BE2C (cell line): ENCODE results near the gene DDX24.
"Not testable (repeated sequence)": the region's sequence is repeated elsewhere in the genome, so short reads cannot be mapped to it uniquely, and the experiment has no call there.

ENCODE experiments used
- DNase-seq: peaks from one replicate; pipeline ENCODE4 v3.0.0-alpha.2; 2020
- H3K27me3 ChIP-seq: fragments of 250-450 bp; sonication (Bioruptor Pico); 2 replicates; pipeline ENCODE4 v1.5.1; 2020; ENCODE audit warnings: mild to moderate bottlenecking
- H3K36me3 ChIP-seq: fragments of 250-450 bp; sonication (Bioruptor Pico); 2 replicates; pipeline ENCODE4 v1.5.1; 2020; ENCODE audit warnings: mild to moderate bottlenecking
- H3K4me1 ChIP-seq: fragments of 250-450 bp; sonication (Bioruptor Pico); 2 replicates; pipeline ENCODE4 v1.5.1; 2020
- H3K4me3 ChIP-seq: 2 replicates; pipeline ENCODE4 v1.5.1; 2011; ENCODE audit warnings: low read depth, low read length
- H3K9me3 ChIP-seq: fragments of 250-450 bp; sonication (Bioruptor Pico); 2 replicates; pipeline ENCODE4 v1.5.1; 2020
- TF ChIP-seq, protein P1 (sequence below): IDR thresholded peaks from 2 replicates; pipeline ENCODE4 v1.5.1; 2012; ENCODE audit warnings: mild to moderate bottlenecking, low read depth, low read length

Gene DDX24

DNA sequence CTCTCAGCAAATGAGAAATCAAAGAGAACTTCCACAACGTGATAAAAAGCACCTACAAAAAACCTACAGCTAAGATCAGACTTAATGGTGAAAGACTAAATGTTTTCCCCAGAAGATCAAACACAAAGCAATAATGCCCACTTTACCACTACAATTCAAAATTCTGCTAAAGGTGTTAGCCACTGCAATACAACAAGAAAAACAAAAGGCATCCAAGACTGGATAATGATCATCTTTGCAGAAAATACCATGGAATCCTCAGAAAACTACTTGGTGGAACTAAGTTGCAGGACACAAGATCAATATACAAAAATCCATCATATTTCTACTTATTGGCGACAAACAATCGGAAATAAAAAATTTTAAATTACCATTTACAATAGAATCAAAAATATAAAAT, 6.5 kb downstream of the DDX24 start:
- Histone ChIP-seq H3K4me3 (no peak overlapping the region), H3K4me1 (peaks cover 2% of the 10 kb centered on the region; the same call in 1 of the 2 replicates), H3K36me3 (peaks cover 46% of the 10 kb centered on the region), H3K9me3 (peaks cover 7% of the 10 kb centered on the region), H3K27me3 (no peaks in the 10 kb centered on the region)
- DNase-seq, result no peak
- TF ChIP-seq, protein P1, sequence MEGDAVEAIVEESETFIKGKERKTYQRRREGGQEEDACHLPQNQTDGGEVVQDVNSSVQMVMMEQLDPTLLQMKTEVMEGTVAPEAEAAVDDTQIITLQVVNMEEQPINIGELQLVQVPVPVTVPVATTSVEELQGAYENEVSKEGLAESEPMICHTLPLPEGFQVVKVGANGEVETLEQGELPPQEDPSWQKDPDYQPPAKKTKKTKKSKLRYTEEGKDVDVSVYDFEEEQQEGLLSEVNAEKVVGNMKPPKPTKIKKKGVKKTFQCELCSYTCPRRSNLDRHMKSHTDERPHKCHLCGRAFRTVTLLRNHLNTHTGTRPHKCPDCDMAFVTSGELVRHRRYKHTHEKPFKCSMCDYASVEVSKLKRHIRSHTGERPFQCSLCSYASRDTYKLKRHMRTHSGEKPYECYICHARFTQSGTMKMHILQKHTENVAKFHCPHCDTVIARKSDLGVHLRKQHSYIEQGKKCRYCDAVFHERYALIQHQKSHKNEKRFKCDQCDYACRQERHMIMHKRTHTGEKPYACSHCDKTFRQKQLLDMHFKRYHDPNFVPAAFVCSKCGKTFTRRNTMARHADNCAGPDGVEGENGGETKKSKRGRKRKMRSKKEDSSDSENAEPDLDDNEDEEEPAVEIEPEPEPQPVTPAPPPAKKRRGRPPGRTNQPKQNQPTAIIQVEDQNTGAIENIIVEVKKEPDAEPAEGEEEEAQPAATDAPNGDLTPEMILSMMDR, result no peak

DNA sequence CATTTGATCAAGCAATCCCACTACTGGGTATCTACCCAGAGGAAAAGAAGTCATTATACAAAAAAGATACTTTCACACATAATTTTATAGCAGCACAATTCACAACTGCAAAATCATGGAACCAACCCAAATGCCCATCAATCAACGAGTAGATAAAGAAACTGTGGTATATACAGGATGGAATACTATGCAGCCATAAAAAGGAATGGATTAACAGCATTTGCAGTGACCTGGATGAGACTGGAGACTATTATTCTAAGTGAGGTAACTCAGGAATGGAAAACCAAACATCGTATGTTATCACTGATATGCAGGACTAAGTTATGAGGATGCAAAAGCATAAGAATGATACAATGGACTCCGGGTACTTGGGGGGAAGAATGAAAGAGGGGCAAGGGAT, 8.9 kb downstream of the DDX24 start:
- DNase-seq, H3K27me3 ChIP-seq, H3K4me3 ChIP-seq, H3K4me1 ChIP-seq: not testable (repeated sequence)
- H3K9me3 ChIP-seq, result peaks cover 12% of the 10 kb centered on the region
- H3K36me3 ChIP-seq, result peaks cover 23% of the 10 kb centered on the region

DNA sequence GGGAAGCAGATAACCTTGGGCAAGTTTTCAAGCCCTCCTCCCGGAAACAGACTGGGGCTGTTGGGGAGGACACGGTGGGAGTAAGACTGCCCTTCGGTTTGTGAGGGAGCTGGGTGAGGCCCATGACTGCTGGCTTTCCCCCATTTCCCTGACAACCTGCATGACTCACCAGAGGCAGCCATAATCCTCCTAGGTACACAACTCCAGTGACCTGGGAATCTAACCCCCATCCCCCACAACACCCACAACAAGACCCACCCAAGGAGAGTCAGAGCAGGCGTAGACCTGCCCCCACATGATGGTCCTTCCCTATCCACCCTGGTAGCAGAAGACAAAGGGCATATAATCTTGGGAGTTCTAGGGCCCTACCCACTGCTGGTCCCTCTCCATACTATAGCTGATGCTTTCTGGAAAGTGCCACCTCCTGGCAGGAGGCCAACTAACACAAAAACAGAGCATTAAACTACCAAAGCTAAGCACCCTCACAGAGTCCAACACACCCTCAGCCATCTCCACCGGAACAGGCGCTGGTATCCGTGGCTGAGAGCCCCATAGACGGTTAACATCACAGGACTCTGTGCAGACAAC, 14.8 kb downstream of the DDX24 start:
- H3K9me3 ChIP-seq, result peaks cover 6% of the 10 kb centered on the region
- DNase-seq, result no peak
- H3K4me1 ChIP-seq, result peaks cover 8% of the 10 kb centered on the region
- no peak overlapping the region for H3K4me3 ChIP-seq
- peaks cover 29% of the 10 kb centered on the region for H3K36me3 ChIP-seq
- no peaks in the 10 kb centered on the region for H3K27me3 ChIP-seq
- TF ChIP-seq, protein P1, result no peak

DNA sequence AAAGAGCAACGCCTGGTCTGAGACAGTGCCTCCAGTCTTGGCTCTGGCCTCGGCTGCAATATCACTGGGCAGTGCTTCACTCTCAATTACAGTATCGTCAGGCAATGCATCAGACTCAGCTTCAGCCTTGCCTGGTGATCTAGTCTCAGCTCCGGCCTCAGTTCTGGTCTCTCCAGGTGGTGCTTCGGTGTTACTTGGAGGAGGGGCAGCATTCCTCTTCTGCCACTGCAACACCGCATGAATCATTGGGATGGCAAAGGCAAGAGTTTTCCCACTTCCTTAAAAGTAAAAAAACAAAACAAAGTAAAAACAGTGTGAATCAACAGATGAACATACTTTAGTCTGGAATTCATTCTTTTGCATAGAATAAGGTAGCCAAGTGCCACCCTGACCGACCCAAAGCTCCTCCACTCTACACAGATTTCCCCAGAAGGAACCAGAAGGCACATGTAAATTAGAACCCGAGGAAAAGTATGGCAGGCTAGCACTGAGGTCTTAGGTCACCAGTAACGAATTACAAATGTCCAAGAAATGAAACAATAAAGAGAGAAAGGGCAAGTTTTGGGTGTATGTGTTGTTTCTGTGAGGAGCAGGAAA, 18.6 kb downstream of the DDX24 start:
- Histone ChIP-seq H3K27me3 (no peaks in the 10 kb centered on the region), H3K4me3 (no peak overlapping the region), H3K9me3 (peaks cover under 1% of the 10 kb centered on the region; the same call in 1 of the 2 replicates), H3K4me1 (peaks cover 8% of the 10 kb centered on the region), H3K36me3 (peaks cover 63% of the 10 kb centered on the region)
- TF ChIP-seq, protein P1, result no peak
- DNase-seq, result no peak

DNA sequence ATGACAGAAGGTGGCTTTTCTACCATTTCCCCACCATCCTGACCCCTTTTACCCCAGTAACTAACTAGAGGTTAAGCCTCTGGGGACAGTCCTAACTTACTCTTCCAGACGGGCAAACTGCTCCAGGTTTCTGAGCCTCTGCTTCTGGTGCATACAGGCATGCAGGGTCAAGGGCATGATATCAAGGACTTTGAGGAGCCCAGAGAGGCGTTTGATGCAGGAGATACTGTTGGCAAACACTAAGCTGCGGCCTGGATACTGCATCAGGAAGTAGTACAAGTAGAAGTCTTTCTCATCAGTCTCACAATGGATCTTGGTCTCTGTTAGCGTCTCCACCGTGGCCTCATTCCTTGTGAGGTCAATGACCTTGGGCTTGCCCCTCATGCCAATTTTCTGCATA, 21.0 kb downstream of the DDX24 start:
- H3K9me3 ChIP-seq, result no peaks in the 10 kb centered on the region
- no peak for DNase-seq
- TF ChIP-seq, protein P1, result no peak
- no peaks in the 10 kb centered on the region for H3K4me1 ChIP-seq
- H3K27me3 ChIP-seq, result no peaks in the 10 kb centered on the region
- H3K36me3 ChIP-seq, result peaks cover 82% of the 10 kb centered on the region
- no peak overlapping the region for H3K4me3 ChIP-seq

DNA sequence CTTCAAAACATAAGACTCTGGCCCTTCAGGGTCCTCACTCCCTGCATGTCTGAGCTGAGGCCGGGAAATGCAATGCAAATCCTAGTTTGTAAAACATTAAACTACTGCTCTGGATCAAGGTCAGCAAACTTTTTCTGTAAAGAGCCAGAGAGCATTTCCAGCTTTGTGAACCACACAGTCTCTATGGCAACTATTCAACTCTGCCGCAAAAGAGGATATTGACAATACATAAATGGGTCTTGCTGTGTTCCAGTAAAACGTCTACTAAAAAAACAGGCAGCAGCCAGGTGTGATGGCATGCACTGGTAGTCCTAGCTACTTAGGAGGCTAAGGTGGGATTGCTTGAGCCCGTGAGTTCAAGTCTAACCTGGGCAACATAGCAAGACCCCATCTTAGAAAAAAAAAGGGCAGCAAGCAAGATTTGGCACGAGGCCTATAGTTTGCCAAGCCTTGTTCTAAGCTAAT, 22.3 kb downstream of the DDX24 start:
- H3K4me3 ChIP-seq, result no peak overlapping the region
- no peaks in the 10 kb centered on the region for H3K9me3 ChIP-seq
- peaks cover 88% of the 10 kb centered on the region for H3K36me3 ChIP-seq
- no peaks in the 10 kb centered on the region for H3K27me3 ChIP-seq
- no peak for DNase-seq
- H3K4me1 ChIP-seq, result no peaks in the 10 kb centered on the region
- TF ChIP-seq, protein P1, result no peak
